Astrocyte (in vitro differentiated cells and primary cell): ENCODE measurements around the gene MKI67. TPM values are rescaled to one million over a fixed set of nuclear protein-coding genes. Genes with fewer than 3 reads are reported as not detected.

Experiments
- DNase-seq: peaks from one replicate; pipeline ENCODE4 v3.0.0-alpha.2; 2010; ENCODE audit warnings: low read depth
- FAIRE-seq: peaks from 2 replicates; lab custom pipeline; 2011; peaks lifted over from hg19 to GRCh38; lab: Jason Lieb, UNC
- H2AFZ ChIP-seq: 2 replicates; pipeline ENCODE4 v1.6.0; 2012; ENCODE audit warnings: low read depth, low read length, inconsistent platforms
- H3K27ac ChIP-seq: 2 replicates; pipeline ENCODE4 v1.5.1; 2011; ENCODE audit warnings: low read depth, low read length, inconsistent platforms
- H3K27me3 ChIP-seq: 2 replicates; pipeline ENCODE4 v1.6.0; 2011; ENCODE audit warnings: low read length, inconsistent platforms; ENCODE audit not compliant: insufficient read depth
- H3K36me3 ChIP-seq: 2 replicates; pipeline ENCODE4 v1.5.1; 2011; ENCODE audit warnings: low read length, inconsistent platforms; ENCODE audit not compliant: insufficient read depth
- H3K4me1 ChIP-seq: 2 replicates; pipeline ENCODE4 v1.5.1; 2011; ENCODE audit warnings: low read length, inconsistent platforms; ENCODE audit not compliant: insufficient read depth
- H3K4me2 ChIP-seq: 2 replicates; pipeline ENCODE4 v1.6.0; 2012; ENCODE audit warnings: low read length, inconsistent platforms
- H3K4me3 ChIP-seq: 2 replicates; pipeline ENCODE4 v1.5.1; 2011; ENCODE audit warnings: low read depth, mild to moderate bottlenecking, low read length, inconsistent platforms; ENCODE audit not compliant: insufficient read depth
- H3K79me2 ChIP-seq: 2 replicates; pipeline ENCODE4 v1.6.0; 2012; ENCODE audit warnings: mild to moderate bottlenecking, low read length, inconsistent platforms; ENCODE audit not compliant: insufficient read depth
- H3K9ac ChIP-seq: 2 replicates; pipeline ENCODE4 v1.6.0; 2012; ENCODE audit warnings: mild to moderate bottlenecking, low read length, inconsistent platforms
- H3K9me3 ChIP-seq: 2 replicates; pipeline ENCODE4 v1.5.1; 2012; ENCODE audit warnings: low read depth, mild to moderate bottlenecking, low read length, inconsistent platforms; ENCODE audit not compliant: insufficient read depth
- H4K20me1 ChIP-seq: 2 replicates; pipeline ENCODE4 v1.6.0; 2012; ENCODE audit warnings: low read length, inconsistent platforms; ENCODE audit not compliant: insufficient read depth
- H3K27ac Mint-ChIP-seq: one replicate; pipeline ENCODE4 v1.8.0; 2021; ENCODE audit warnings: mild to moderate bottlenecking, mixed read lengths; ENCODE audit not compliant: unreplicated experiment
- H3K27me3 Mint-ChIP-seq: one replicate; pipeline ENCODE4 v1.8.0; 2021; ENCODE audit warnings: low read depth, mixed read lengths; ENCODE audit not compliant: unreplicated experiment
- H3K36me3 Mint-ChIP-seq: one replicate; pipeline ENCODE4 v1.8.0; 2021; ENCODE audit warnings: low read depth, mixed read lengths; ENCODE audit not compliant: unreplicated experiment
- H3K4me1 Mint-ChIP-seq: one replicate; pipeline ENCODE4 v1.8.0; 2021; ENCODE audit warnings: low read depth, mixed read lengths; ENCODE audit not compliant: unreplicated experiment
- H3K4me3 Mint-ChIP-seq: one replicate; pipeline ENCODE4 v1.8.0; 2021; ENCODE audit warnings: mild to moderate bottlenecking, moderate library complexity, mixed read lengths; ENCODE audit not compliant: unreplicated experiment
- H3K9me3 Mint-ChIP-seq: one replicate; pipeline ENCODE4 v1.8.0; 2021; ENCODE audit warnings: mild to moderate bottlenecking, mixed read lengths; ENCODE audit not compliant: unreplicated experiment
- CTCF ChIP-seq: IDR thresholded peaks from 2 replicates; pipeline ENCODE4 v1.5.1; 2011; ENCODE audit warnings: low read depth, mild to moderate bottlenecking, inconsistent platforms, low read length, moderate library complexity; ENCODE audit not compliant: insufficient read depth
- EZH2 ChIP-seq: IDR thresholded peaks from 2 replicates; pipeline ENCODE4 v1.6.1; 2012; ENCODE audit warnings: mild to moderate bottlenecking, low read length, inconsistent platforms; ENCODE audit not compliant: insufficient read depth
- total RNA-seq: library from RNA; stranded (reverse); gene quantifications from 2 replicates; pipeline ENCODE4 v1.2.1, GENCODE V29; 2021

Gene MKI67
- total RNA-seq, 1 donor from 2014 or later: 4.6 TPM

- Histone ChIP-seq H4K20me1 (no peaks in the 10 kb centered on the region), H3K9me3 (no peaks in the 10 kb centered on the region), H3K9ac (no peak overlapping the region), H3K27me3 (no peaks in the 10 kb centered on the region), H3K79me2 (no peaks in the 10 kb centered on the region), H3K4me2 (no peak overlapping the region), H2AFZ (no peak overlapping the region), H3K27ac (no peak overlapping the region), H3K4me3 (no peak overlapping the region), H3K36me3 (peaks cover 2% of the 10 kb centered on the region), H3K4me1 (peaks cover 26% of the 10 kb centered on the region)
- H3K36me3 Mint-ChIP-seq: peaks cover 15% of the 10 kb centered on the region
- H3K4me3 Mint-ChIP-seq: no peak overlapping the region
- no peak overlapping the region for H3K27ac Mint-ChIP-seq
- no peaks in the 10 kb centered on the region for H3K27me3 Mint-ChIP-seq
- H3K9me3 Mint-ChIP-seq: no peaks in the 10 kb centered on the region
- peaks cover 24% of the 10 kb centered on the region for H3K4me1 Mint-ChIP-seq
- no peak for FAIRE-seq
- no peak for DNase-seq
- TF ChIP-seq EZH2: no peak
- TF ChIP-seq CTCF: no peak
These were observed 58.4 kb downstream of the MKI67 start for GRCh38 chr10:128067691-128068397.

GRCh38 chr10:128066870-128067382, 59.3 kb downstream of the MKI67 start:
- Histone ChIP-seq H3K27ac (no peak overlapping the region), H3K36me3 (peaks cover 2% of the 10 kb centered on the region), H3K9me3 (no peaks in the 10 kb centered on the region), H3K4me3 (no peak overlapping the region), H3K4me1 (peaks cover 26% of the 10 kb centered on the region), H3K79me2 (no peaks in the 10 kb centered on the region), H3K9ac (no peak overlapping the region), H3K27me3 (no peaks in the 10 kb centered on the region), H4K20me1 (no peaks in the 10 kb centered on the region), H2AFZ (no peak overlapping the region), H3K4me2 (no peak overlapping the region)
- Mint-ChIP-seq H3K36me3 (peaks cover 13% of the 10 kb centered on the region), H3K27ac (no peak overlapping the region), H3K4me1 (peaks cover 29% of the 10 kb centered on the region), H3K4me3 (no peak overlapping the region), H3K9me3 (no peaks in the 10 kb centered on the region), H3K27me3 (no peaks in the 10 kb centered on the region)
- TF ChIP-seq CTCF (no peak), EZH2 (no peak)
- DNase-seq (no peak), FAIRE-seq (no peak)
